ENCODE results near the gene MAD1L1.

The MAD1L1 gene

DNA sequence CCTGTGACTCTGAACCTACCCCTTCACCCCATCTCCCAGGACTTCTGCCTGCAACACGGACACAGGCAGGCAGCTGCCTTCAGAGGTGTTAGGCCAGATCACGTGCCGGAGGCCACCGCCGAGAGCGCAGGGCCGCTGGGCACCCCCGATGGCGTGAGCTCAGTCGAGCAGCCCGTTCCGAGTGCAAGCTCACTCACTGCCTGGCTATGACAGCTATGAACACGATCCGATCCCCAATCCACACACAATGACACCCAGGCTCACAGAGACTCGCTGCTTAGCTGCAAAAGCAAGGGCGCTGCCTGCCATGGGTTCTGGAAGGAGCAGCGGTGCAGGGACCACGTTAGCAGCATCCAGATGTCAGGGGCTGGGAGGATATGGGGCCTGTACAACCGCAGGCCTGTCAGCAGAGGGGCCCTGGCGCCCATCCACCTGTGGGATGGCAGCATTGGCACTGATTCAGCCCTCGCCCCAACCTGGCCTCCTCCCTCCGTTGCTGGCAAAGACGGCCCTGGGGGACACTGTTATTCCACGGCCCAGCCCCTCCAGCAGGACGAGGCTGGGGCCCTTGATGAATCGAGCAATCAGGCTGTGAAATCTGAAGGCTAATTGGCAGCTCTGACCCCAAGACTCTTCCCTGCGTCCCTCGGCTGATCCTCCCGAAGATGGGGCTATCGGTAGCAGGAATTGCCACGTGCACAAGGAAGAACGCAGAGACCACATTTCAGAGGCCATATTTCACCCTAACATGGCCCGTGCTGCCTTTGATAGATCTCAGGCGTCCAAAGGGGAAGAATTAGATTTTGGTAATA lies 332.6 kb downstream of the MAD1L1 start:
- ChIA-PET POLR2A (ENCODE audit: low non-redundant PET) (no interaction called here), CTCF (no interaction called here)
- DNase-seq (ENCODE audit: low spot score), result no peak
- no peak overlapping the region for H3K27ac ChIP-seq
- TF ChIP-seq, protein P1, sequence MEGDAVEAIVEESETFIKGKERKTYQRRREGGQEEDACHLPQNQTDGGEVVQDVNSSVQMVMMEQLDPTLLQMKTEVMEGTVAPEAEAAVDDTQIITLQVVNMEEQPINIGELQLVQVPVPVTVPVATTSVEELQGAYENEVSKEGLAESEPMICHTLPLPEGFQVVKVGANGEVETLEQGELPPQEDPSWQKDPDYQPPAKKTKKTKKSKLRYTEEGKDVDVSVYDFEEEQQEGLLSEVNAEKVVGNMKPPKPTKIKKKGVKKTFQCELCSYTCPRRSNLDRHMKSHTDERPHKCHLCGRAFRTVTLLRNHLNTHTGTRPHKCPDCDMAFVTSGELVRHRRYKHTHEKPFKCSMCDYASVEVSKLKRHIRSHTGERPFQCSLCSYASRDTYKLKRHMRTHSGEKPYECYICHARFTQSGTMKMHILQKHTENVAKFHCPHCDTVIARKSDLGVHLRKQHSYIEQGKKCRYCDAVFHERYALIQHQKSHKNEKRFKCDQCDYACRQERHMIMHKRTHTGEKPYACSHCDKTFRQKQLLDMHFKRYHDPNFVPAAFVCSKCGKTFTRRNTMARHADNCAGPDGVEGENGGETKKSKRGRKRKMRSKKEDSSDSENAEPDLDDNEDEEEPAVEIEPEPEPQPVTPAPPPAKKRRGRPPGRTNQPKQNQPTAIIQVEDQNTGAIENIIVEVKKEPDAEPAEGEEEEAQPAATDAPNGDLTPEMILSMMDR (conservative IDR thresholded peaks at IDR 0.05; ENCODE audit: low read depth), result no peak

DNA sequence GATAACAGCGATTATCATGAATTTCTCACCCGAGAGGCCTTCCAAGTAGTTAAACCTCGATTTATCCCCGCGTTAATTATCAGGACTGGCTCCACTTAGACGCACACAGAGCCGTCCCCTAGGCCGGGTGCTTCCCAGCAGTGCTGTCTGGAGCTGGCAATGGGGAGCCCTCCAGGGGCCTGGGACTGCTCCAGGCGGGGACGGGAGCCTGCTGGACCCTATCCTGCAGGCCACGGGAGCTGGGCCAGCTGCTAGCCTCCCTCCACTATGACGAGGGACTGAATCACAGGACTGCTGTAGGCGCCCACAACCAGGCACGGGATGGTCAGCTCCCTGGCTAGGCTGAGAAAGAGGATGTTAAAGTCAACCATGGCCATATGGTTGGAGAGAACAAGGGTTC lies 333.5 kb downstream of the MAD1L1 start:
- H3K27ac ChIP-seq, result no peak overlapping the region
- DNase-seq (ENCODE audit: low spot score), result no peak

DNA sequence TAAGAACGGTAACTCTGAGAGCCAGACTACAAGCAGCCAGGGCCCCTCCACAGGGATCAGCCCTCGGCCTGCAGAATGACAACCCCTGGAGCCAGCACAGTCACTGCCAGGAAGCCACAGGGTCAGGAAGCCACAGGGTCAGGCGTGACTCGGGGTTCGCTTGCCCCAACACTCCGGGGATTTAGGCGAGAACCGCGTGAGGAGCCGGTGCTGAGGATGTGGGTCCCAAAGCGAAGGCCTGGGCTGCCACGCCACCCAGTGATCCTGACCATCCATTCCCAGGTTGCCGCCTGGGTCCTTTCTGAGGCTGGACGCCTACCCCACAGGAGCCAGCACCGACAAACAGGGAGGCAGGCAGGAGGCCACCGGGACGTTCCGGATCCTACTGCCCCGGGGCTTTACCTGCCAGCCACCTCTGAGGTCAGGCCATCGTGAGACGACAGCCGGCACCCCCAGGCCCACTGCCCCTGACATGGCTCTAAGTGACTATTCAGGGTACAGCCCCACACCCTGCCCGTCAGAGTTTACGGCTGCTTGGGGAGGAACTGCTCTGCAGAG lies 334.0 kb downstream of the MAD1L1 start:
- ChIA-PET CTCF (no interaction called here), POLR2A (ENCODE audit: low non-redundant PET) (no interaction called here)
- no peak overlapping the region for H3K27ac ChIP-seq
- TF ChIP-seq, protein P1 (conservative IDR thresholded peaks at IDR 0.05; ENCODE audit: low read depth), result no peak
- no peak for DNase-seq (ENCODE audit: low spot score)

More for the DNA sequence above, 333.5 kb downstream of the MAD1L1 start:
- TF ChIP-seq, protein P1 (conservative IDR thresholded peaks at IDR 0.05; ENCODE audit: low read depth), result no peak
- POLR2A ChIA-PET (ENCODE audit: low non-redundant PET), result no interaction called here
- CTCF ChIA-PET, result no interaction called here

DNA sequence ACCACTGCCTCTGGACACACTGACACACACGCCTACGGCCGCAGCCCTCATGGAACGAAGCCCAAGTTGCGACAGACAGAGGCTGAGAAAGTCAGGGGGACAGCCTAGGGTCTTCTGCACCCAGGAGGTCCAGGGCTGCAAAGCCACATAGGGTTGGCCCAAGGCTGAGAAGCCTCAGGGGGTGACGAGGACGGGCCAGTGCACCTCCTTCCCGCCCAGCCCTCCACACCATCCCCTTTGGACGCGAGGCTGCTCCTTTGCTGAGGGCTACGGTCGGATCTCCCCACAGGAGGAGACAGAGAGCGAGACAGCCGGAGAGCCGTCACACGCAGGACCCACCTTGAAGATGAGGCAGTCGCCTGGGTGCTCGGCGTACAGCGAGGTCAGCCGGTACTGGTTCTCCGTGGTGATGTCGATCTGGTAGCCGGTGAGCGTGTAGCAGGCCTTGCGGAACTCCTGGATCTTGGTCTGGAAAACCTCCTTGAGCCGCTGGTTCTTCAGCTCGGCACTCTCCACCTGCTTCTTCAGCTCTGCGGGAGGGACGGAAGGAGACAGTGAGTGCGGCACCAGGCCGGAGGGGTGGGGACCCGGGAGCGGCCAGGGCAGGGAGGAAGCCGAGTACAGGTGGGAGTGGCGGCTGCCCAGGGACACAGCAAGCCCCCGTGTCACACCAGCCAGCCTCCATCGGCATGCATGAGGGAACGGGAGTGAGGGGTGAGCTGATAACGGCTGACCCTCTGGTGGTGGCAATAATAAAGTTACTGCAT lies 334.7 kb downstream of the MAD1L1 start:
- ChIA-PET CTCF (no interaction called here), POLR2A (ENCODE audit: low non-redundant PET) (no interaction called here)
- DNase-seq (ENCODE audit: low spot score), result no peak
- TF ChIP-seq, protein P1 (conservative IDR thresholded peaks at IDR 0.05; ENCODE audit: low read depth), result no peak
- no peak overlapping the region for H3K27ac ChIP-seq

DNA sequence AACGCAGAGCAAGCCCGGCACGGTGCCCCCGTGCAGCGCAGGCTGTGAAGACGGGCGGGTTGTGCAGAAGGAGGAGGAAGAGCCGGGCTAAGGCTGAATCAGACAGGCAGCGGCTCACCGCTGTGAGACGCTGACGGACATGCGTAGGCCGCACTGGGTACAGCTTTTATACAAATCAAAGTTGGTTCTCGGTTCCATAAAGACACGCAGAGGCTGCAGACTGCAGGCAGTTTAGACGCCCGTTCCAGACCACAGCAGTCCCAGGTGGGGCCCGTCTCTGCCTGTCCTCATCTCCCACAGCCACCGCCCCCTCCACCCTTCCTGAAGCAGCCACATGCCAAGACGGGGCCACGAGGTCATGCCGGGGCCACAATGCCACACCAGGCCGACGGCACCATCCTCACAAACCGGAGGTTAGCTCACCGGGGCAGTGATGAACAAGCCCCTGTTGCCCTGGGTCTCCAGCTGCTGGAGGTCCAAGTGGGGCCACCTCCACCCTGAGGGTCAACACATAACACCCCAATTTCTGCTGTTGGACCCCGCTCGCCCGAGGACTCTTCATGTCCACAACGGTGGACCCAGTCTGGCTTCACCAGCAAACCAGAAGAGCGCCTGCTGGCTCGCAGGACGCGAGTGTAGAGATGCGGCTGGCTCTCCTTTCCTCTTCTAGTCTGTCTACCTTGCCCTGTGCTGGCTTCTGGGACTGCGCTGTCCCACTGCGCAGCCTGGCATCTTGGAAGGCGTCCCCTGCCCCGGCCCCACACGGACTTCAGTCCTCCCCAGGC lies 335.5 kb downstream of the MAD1L1 start:
- CTCF ChIA-PET, result no interaction called here
- peak overlapping the region; percentile 42 for H3K27ac ChIP-seq
- POLR2A ChIA-PET (ENCODE audit: low non-redundant PET), result no interaction called here
- no peak for DNase-seq (ENCODE audit: low spot score)
- TF ChIP-seq, protein P1 (conservative IDR thresholded peaks at IDR 0.05; ENCODE audit: low read depth), result no peak

Measured in RWPE1 (cell line).